ENCODE measurements around the gene WDR91. TPM values are rescaled to one million over a fixed set of nuclear protein-coding genes. Genes with fewer than 3 reads are reported as not detected.
A peak's percentile ranks its signal among the peaks of the same experiment; 100 is the strongest.

WDR91 gene
- total RNA-seq (10 to 100 TPM; 11.8 to 19.0 TPM), polyA plus RNA-seq (1 to 10 TPM; 5.8 to 6.6 TPM)

- peak; percentile 60 for TF ChIP-seq TAF1 (conservative IDR thresholded peaks at IDR 0.05)
- TF ChIP-seq FOXA2 (IDR thresholded peaks at IDR 0.05) = no peak
- TF ChIP-seq YY1 (IDR thresholded peaks at IDR 0.05) = peak; percentile 93
- no peak for TF ChIP-seq JUND (IDR thresholded peaks at IDR 0.05)
- no peak for TF ChIP-seq EGR1 (IDR thresholded peaks at IDR 0.05; ENCODE audit: low read depth in 2 of 2)
- TF ChIP-seq NR2F2 (IDR thresholded peaks at IDR 0.05) = no peak
- no peak for TF ChIP-seq MAX (IDR thresholded peaks at IDR 0.05)
- peak; percentile 39 for TF ChIP-seq REST (IDR thresholded peaks at IDR 0.05)
- TF ChIP-seq RAD21 (IDR thresholded peaks at IDR 0.05) = no peak
- TF ChIP-seq CTCF (IDR thresholded peaks at IDR 0.05; ENCODE audit: low read depth, low read length, missing input control) = no peak
- no peak for TF ChIP-seq ATF3 (IDR thresholded peaks at IDR 0.05)
- TF ChIP-seq FOXA1 (IDR thresholded peaks at IDR 0.05) = no peak
- no peak for TF ChIP-seq ZBTB33 (IDR thresholded peaks at IDR 0.05)
- TF ChIP-seq GABPA (IDR thresholded peaks at IDR 0.05 in 1 of 2, conservative IDR thresholded peaks at IDR 0.05 in 1 of 2) = no peak
- no peak for TF ChIP-seq HNF4G (IDR thresholded peaks at IDR 0.05)
- no peak for TF ChIP-seq RXRA (IDR thresholded peaks at IDR 0.05)
- no peak for TF ChIP-seq SP1 (IDR thresholded peaks at IDR 0.05)
- no peak for TF ChIP-seq HNF4A (conservative IDR thresholded peaks at IDR 0.05)
Measured at GRCh38 chr7:135211179-135211945, at the start of gene WDR91. Gene WDR91, minus strand, starts transcription at chr7:135211526. Its CDS starts 24 bp downstream, at chr7:135211502.

More at GRCh38 chr7:135211179-135211945, at the start of gene WDR91:
- Histone ChIP-seq H3K36me3 (ENCODE audit: control insufficient read depth in 4 of 4, insufficient read depth in 3 of 4, low read depth in 1 of 4, low read length in 3 of 4) (no peaks in the 10 kb centered on the region), H3K27ac (ENCODE audit: low read depth in 1 of 2, low read length in 2 of 2) (peak within 1 kb of the TSS; percentile 92 to 98), H3K9ac (ENCODE audit: low read depth in 1 of 2, low read length in 2 of 2) (peak within 1 kb of the TSS; percentile 86 to 91), H3K9me3 (ENCODE audit: control insufficient read depth in 4 of 4, low read length in 3 of 4) (no peaks in the 10 kb centered on the region), H3K4me3 (ENCODE audit: low read depth in 1 of 3, low read length in 3 of 3) (peak within 1 kb of the TSS; percentile 68 to 88 (median 85)), H3K27me3 (ENCODE audit: control insufficient read depth in 4 of 4, insufficient read depth in 4 of 4, low read length in 3 of 4) (no peaks in the 10 kb centered on the region), H3K4me1 (ENCODE audit: control insufficient read depth in 4 of 4, insufficient read depth in 4 of 4, low read length in 3 of 4) (peaks cover 0 to 33% (median 24%) of the 10 kb centered on the region in 4 donors)
- WGBS = under 1% methylated on average over 82 of the region's 82 CpGs
- DNase-seq (ENCODE audit: low spot score) = peak; percentile 100

All from liver (tissue), 9 donors.